Upper lobe of left lung (tissue), 4 donors: ENCODE results near the gene HINT3.

ENCODE experiments used
- POLR2AphosphoS5 ChIP-seq, 2 donors: sonication (generic); formaldehyde crosslinking; IDR thresholded peaks; one replicate each; pipeline ENCODE4 v1.5.1; 2017; ENCODE audit warnings: antibody characterized with exemption in 2 of 2
- TF ChIP-seq, protein P1 (sequence below), 6 experiments: fragments of 450-650 bp in 4 of 6; fragments of 200-600 bp in 2 of 6; sonication (generic) in 2 of 6; IDR thresholded peaks; one replicate each; pipeline ENCODE4 v1.5.1; 2016 to 2019; ENCODE audit warnings: antibody characterized with exemption in 6 of 6

- TF ChIP-seq, protein P1, sequence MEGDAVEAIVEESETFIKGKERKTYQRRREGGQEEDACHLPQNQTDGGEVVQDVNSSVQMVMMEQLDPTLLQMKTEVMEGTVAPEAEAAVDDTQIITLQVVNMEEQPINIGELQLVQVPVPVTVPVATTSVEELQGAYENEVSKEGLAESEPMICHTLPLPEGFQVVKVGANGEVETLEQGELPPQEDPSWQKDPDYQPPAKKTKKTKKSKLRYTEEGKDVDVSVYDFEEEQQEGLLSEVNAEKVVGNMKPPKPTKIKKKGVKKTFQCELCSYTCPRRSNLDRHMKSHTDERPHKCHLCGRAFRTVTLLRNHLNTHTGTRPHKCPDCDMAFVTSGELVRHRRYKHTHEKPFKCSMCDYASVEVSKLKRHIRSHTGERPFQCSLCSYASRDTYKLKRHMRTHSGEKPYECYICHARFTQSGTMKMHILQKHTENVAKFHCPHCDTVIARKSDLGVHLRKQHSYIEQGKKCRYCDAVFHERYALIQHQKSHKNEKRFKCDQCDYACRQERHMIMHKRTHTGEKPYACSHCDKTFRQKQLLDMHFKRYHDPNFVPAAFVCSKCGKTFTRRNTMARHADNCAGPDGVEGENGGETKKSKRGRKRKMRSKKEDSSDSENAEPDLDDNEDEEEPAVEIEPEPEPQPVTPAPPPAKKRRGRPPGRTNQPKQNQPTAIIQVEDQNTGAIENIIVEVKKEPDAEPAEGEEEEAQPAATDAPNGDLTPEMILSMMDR (IDR thresholded peaks at IDR 0.05), result peak in 2 of 6 experiments; percentile 24 to 38
- TF ChIP-seq POLR2AphosphoS5 (IDR thresholded peaks at IDR 0.05), result no peak
Observed at GRCh38 chr6:125953502-125953875, 3.1 kb upstream of the HINT3 start.
